ENCODE data around the gene ADSL. TPM values are rescaled to one million over a fixed set of nuclear protein-coding genes. Genes with fewer than 3 reads are reported as not detected.

Gene ADSL
- polyA plus RNA-seq, 1 experiment = 115 TPM

DNA sequence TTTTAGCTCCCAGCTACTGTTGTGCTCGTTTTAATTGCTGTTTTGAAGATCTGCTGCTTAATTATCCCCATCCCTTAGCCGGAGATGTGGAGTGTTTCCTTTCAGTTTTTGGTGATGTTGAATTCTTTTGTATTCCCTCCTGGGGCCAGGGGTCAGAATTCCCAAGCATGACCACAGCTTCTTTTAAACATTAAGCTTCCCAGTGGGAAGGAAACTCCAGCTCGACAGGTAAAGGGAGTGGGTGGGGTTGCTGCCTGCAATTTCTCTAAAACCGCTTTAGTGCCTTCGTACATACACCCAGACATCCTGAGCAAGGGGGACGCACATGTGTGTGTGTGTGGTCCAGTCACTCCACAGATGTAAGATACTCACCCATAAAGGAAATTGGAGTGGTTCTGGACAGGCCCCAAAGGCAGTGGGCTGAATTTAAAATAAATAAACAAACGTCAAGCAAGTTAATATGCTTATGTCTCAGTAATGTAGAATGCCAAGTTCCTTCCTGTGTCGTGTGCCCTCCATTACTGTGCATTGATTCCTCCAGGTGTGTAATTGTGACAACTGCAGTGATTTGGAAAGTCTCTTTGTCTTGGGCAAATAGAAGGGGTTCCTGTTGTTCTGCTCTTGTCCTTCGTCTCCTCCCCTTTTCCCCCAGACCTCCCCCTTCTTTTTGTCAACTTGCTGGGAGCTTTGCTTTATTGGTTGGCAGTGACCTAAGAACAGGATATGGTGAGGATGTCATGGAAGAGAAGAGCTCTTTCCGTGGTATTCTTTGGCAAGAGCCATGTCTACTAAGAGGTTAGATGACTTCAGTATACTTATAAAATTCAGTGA lies 19.2 kb upstream of the ADSL start:
- ChIA-PET CTCF (interaction anchor here (0.7 to 1.5 kb wide), 4 partner anchors 10 to 367 kb away, joined by 3 read pairs; no protein-coding TSS in a partner anchor), POLR2A (interaction anchor here (0.6 kb wide), 1 partner anchor 27 kb away, joined by 6 read pairs; no protein-coding TSS in a partner anchor)
- Histone ChIP-seq H3K36me3 (ENCODE audit: control insufficient read depth, insufficient read depth, low read length) (peaks cover 11% of the 10 kb centered on the region), H3K27me3 (ENCODE audit: control insufficient read depth, insufficient read depth, low read length) (no peaks in the 10 kb centered on the region), H3K4me3 (ENCODE audit: low read depth, low read length) (no peak overlapping the region)
- TF ChIP-seq, protein P1, sequence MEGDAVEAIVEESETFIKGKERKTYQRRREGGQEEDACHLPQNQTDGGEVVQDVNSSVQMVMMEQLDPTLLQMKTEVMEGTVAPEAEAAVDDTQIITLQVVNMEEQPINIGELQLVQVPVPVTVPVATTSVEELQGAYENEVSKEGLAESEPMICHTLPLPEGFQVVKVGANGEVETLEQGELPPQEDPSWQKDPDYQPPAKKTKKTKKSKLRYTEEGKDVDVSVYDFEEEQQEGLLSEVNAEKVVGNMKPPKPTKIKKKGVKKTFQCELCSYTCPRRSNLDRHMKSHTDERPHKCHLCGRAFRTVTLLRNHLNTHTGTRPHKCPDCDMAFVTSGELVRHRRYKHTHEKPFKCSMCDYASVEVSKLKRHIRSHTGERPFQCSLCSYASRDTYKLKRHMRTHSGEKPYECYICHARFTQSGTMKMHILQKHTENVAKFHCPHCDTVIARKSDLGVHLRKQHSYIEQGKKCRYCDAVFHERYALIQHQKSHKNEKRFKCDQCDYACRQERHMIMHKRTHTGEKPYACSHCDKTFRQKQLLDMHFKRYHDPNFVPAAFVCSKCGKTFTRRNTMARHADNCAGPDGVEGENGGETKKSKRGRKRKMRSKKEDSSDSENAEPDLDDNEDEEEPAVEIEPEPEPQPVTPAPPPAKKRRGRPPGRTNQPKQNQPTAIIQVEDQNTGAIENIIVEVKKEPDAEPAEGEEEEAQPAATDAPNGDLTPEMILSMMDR (IDR thresholded peaks at IDR 0.05; ENCODE audit: insufficient read depth, low read depth, low read length) = no peak
- DNase-seq (ENCODE audit: low read depth) = no peak

DNA sequence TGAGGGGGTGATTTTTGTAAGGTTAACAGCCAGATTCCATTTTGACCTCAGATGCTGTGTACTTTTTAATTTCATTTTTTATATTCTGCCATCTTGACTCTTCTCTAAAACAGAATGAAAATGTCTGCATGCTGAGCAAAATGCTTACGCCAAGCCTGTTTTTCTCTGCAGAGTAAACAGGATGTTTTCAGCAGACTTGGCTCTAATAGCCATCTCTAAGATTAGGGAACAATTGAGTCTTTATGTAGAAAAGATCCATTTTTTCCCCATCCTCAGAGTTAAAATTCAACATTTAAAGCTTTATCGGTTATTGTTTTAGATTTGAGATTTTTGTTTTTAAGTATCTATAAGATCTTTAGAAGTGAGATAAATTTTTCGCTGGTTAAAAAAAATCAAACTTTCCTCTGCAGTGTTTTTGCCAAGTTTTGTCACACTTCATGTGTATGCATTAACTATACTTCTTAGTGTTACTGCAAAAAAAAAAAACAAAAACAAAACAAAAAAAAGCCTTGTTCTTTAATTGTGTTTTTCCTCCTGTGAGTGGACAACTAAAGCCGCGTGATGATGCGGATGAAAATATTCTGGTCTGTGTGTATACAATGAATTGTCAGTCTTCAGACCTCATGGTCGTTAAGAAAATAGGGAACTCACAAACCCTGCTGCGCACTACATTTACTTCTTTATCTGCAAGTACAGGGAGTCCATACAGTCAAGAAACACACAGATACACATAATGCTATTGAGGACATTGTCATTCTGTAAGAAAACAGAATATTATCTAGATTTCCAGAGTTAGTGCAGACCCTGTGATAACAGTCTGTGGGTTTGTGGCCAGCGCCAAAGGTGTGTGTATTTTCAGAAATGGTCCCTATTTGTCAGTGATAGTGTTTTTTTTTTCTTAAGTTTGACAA lies 17.5 kb upstream of the ADSL start:
- CTCF ChIA-PET = interaction anchor here (1.0 kb wide), 1 partner anchor 38 kb away, joined by 3 read pairs; no protein-coding TSS in a partner anchor

DNA sequence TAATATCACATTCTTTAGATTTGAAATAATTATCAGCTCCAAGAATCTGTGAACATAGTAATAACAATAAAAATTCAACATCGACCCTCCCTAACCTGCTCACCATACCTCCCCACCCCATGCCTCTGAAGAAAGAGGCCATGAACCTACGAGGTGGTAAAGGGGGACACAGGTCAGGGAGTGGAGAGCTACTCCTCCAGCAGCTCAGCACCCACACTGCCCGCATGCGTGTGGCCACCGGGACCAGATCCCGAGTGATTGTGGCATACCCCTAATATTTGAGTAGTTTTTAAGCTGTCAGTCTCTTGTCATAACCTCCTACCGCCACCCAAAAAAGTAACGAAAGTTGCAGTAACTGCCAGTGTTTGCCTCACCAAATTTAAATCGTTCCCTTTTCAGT lies 16.8 kb upstream of the ADSL start:
- ChIA-PET CTCF (interaction anchor here (1.0 kb wide), 1 partner anchor 39 kb away, joined by 3 read pairs; no protein-coding TSS in a partner anchor), POLR2A (no interaction called here)
- Histone ChIP-seq H3K36me3 (ENCODE audit: control insufficient read depth, insufficient read depth, low read length) (peaks cover 7% of the 10 kb centered on the region), H3K4me3 (ENCODE audit: low read depth, low read length) (no peak overlapping the region), H3K27me3 (ENCODE audit: control insufficient read depth, insufficient read depth, low read length) (no peaks in the 10 kb centered on the region)
- TF ChIP-seq, protein P1 (IDR thresholded peaks at IDR 0.05; ENCODE audit: insufficient read depth, low read depth, low read length) = no peak
- no peak for DNase-seq (ENCODE audit: low read depth)

More for the DNA sequence above, 17.5 kb upstream of the ADSL start:
- POLR2A ChIA-PET = no interaction called here
- no peak overlapping the region for H3K4me3 ChIP-seq (ENCODE audit: low read depth, low read length)
- H3K27me3 ChIP-seq (ENCODE audit: control insufficient read depth, insufficient read depth, low read length) = no peaks in the 10 kb centered on the region
- H3K36me3 ChIP-seq (ENCODE audit: control insufficient read depth, insufficient read depth, low read length) = peaks cover 8% of the 10 kb centered on the region
- TF ChIP-seq, protein P1 (IDR thresholded peaks at IDR 0.05; ENCODE audit: insufficient read depth, low read depth, low read length) = no peak
- DNase-seq (ENCODE audit: low read depth) = no peak

DNA sequence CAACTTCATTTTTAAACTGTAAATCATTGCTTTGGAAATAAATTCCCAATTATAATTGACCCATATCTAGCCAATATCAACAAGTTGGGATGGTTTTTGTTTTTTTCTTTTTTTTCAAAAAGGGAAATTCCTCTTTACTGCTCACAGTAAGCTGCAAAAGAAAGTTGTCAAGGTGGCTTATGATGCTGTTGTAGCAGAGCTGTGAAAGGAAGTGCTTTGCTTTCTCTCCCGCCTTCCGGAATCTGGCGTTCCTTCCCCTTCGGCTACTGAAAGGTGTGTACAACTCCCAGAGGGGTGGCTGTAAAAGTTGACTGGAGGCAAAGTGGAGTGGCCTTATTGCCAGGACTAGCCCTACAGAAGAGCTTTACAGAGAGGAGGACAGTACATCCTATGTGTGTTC lies 16.2 kb upstream of the ADSL start:
- no peak for DNase-seq (ENCODE audit: low read depth)
- POLR2A ChIA-PET = no interaction called here
- Histone ChIP-seq H3K36me3 (ENCODE audit: control insufficient read depth, insufficient read depth, low read length) (peaks cover 6% of the 10 kb centered on the region), H3K4me3 (ENCODE audit: low read depth, low read length) (no peak overlapping the region), H3K27me3 (ENCODE audit: control insufficient read depth, insufficient read depth, low read length) (no peaks in the 10 kb centered on the region)
- CTCF ChIA-PET = interaction anchor here (1.0 kb wide), 1 partner anchor 40 kb away, joined by 3 read pairs; no protein-coding TSS in a partner anchor
- TF ChIP-seq, protein P1 (IDR thresholded peaks at IDR 0.05; ENCODE audit: insufficient read depth, low read depth, low read length) = no peak

DNA sequence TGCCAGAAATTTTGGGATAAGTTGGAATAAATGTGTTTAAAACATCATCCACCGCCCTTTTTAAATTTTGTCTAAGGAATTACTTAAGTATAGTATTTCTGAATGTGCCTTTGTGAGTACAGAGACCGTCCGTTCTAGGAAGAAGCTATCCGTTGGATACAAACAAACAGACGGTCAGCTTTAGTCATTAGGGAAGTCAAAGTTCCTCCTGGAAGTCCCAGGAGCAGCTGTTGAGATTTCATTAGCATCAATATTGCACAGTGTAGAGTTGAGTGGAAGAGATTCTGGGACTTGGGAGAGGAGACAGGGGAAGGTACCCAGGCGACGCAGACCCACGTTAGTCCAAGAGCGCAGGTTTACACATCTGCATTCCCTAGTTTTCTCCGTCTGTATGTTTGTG lies 15.7 kb upstream of the ADSL start:
- TF ChIP-seq, protein P1 (IDR thresholded peaks at IDR 0.05; ENCODE audit: insufficient read depth, low read depth, low read length) = no peak
- POLR2A ChIA-PET = no interaction called here
- no peaks in the 10 kb centered on the region for H3K27me3 ChIP-seq (ENCODE audit: control insufficient read depth, insufficient read depth, low read length)
- CTCF ChIA-PET = no interaction called here
- H3K4me3 ChIP-seq (ENCODE audit: low read depth, low read length) = no peak overlapping the region
- DNase-seq (ENCODE audit: low read depth) = no peak
- H3K36me3 ChIP-seq (ENCODE audit: control insufficient read depth, insufficient read depth, low read length) = peaks cover 6% of the 10 kb centered on the region

Data from BJ (cell line).